WTC11 (cell line): ENCODE measurements around the gene MIP.

Experiments
- ATF3 ChIP-seq: sonication (generic); formaldehyde crosslinking; conservative IDR thresholded peaks from 2 replicates; pipeline ENCODE4 v1.8.1; 2022; ENCODE audit warnings: mild to moderate bottlenecking, missing genetic modification reagents
- CTCF ChIP-seq: fragments of 200-600 bp; IDR thresholded peaks from 2 replicates; pipeline ENCODE4 v1.8.0; 2022; ENCODE audit warnings: antibody characterized with exemption
- USF2 ChIP-seq: sonication (generic); formaldehyde crosslinking; IDR thresholded peaks from 2 replicates; pipeline ENCODE4 v1.8.1; 2023; ENCODE audit warnings: mild to moderate bottlenecking, missing genetic modification reagents, moderate library complexity

- no peak for TF ChIP-seq USF2
- TF ChIP-seq CTCF, result no peak
- TF ChIP-seq ATF3 (CRISPR knock-in tag), result no peak
Observed at GRCh38 chr12:56474389-56474788, 19.9 kb upstream of the MIP start.
